Upper lobe of left lung (tissue), 6 donors: ENCODE data around the gene BLID. TPM values are rescaled to one million over a fixed set of nuclear protein-coding genes. Genes with fewer than 3 reads are reported as not detected.

Experiments used
- ATAC-seq, 2 donors: fragments of 200-7000 bp; cut with Tn5 transposase; one replicate each; pipeline ENCODE4 v1.9.1; 2022; ENCODE audit warnings: mild to moderate bottlenecking in 2 of 2, moderate library complexity in 2 of 2; ENCODE audit not compliant: low FRiP score in 2 of 2
- DNase-seq, 2 donors: peaks; one replicate each; pipeline ENCODE4 v3.0.0-alpha.2; 2019 to 2020
- H3K27ac ChIP-seq, 4 donors: fragments of 200-600 bp; sonication (generic); one replicate each; pipeline ENCODE4 v1.5.1; 2016 to 2019
- H3K27me3 ChIP-seq, 4 donors: fragments of 200-600 bp; sonication (generic); one replicate each; pipeline ENCODE4 v1.5.1; 2017 to 2019
- H3K36me3 ChIP-seq, 4 donors: fragments of 200-600 bp; sonication (generic); one replicate each; pipeline ENCODE4 v1.5.1; 2016 to 2019
- H3K4me1 ChIP-seq, 4 donors: fragments of 200-600 bp; sonication (generic); one replicate each; pipeline ENCODE4 v1.5.1; 2018 to 2019
- H3K4me3 ChIP-seq, 4 donors: fragments of 200-600 bp; sonication (generic); one replicate each; pipeline ENCODE4 v1.5.1; 2017 to 2019; ENCODE audit warnings: mild to moderate bottlenecking in 2 of 4, moderate library complexity in 1 of 4
- H3K9me3 ChIP-seq, 4 donors: fragments of 200-600 bp; sonication (generic); one replicate each; pipeline ENCODE4 v1.5.1; 2018 to 2019
- EP300 ChIP-seq, 4 donors: sonication (generic); formaldehyde crosslinking; IDR thresholded peaks; one replicate each; pipeline ENCODE4 v1.5.1; 2017; ENCODE audit warnings: antibody characterized with exemption in 4 of 4, control low read depth in 2 of 4
- POLR2A ChIP-seq, 4 donors: fragments of 450-650 bp; IDR thresholded peaks; one replicate each; pipeline ENCODE4 v1.5.1; 2016 to 2017; ENCODE audit warnings: antibody characterized with exemption in 4 of 4, mild to moderate bottlenecking in 2 of 4
- POLR2AphosphoS5 ChIP-seq, 2 donors: sonication (generic); formaldehyde crosslinking; IDR thresholded peaks; one replicate each; pipeline ENCODE4 v1.5.1; 2017; ENCODE audit warnings: antibody characterized with exemption in 2 of 2
- WGBS, 2 donors: methylation state at CpG; one replicate each; pipeline ENCODE4 v1.1.5; 2017 to 2018; 5-methylcytosine and 5-hydroxymethylcytosine counted together
- total RNA-seq, 6 donors: library from RNA; depleted of rRNA in 4 of 6; stranded (reverse); fragments of >200 nt in 4 of 6; gene quantifications; one replicate each; pipeline versions ENCODE4 v1.1.0 to v1.2.1, GENCODE V29; 2016 to 2021
- TF ChIP-seq, protein P1 (sequence below), 6 experiments: fragments of 450-650 bp in 4 of 6; fragments of 200-600 bp in 2 of 6; sonication (generic) in 2 of 6; IDR thresholded peaks; one replicate each; pipeline ENCODE4 v1.5.1; 2016 to 2019; ENCODE audit warnings: antibody characterized with exemption in 6 of 6
- donor health status: DM: no; HTN: no; CAD: no; lungs with moderate emphysema.
- donor health status: DM: no; HTN: yes; CAD: no; lungs with severe emphysema.

Gene BLID
- total RNA-seq, 6 donors from 2014 or later, result 0.30 to 6.3 TPM; not detected in 4

DNA sequence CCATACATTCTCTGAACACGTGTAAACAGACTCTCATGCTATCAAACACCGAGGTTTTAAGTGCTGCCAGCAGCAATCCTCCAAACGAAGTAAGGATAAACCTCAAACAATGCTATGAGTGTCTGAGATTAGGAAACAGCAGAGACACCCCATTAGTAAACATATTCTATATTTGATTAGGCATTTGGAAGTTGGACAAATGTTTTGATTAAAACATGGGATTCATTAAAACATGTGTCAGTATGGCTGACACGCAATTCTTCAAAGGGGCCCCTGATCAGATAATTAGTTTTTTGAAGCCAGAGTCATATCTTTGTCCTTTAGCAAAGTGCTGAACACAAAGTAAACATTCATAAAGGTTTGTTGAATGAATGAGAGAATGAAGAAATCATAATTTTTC is 33.2 kb upstream of the BLID start:
- DNase-seq, result no peak
- WGBS, 2 donors, result 30 to 37% methylated on average over 4 of the region's 4 CpGs
- TF ChIP-seq POLR2AphosphoS5 (IDR thresholded peaks at IDR 0.05) (no peak), EP300 (IDR thresholded peaks at IDR 0.05) (no peak), POLR2A (IDR thresholded peaks at IDR 0.05) (no peak)
- TF ChIP-seq, protein P1, sequence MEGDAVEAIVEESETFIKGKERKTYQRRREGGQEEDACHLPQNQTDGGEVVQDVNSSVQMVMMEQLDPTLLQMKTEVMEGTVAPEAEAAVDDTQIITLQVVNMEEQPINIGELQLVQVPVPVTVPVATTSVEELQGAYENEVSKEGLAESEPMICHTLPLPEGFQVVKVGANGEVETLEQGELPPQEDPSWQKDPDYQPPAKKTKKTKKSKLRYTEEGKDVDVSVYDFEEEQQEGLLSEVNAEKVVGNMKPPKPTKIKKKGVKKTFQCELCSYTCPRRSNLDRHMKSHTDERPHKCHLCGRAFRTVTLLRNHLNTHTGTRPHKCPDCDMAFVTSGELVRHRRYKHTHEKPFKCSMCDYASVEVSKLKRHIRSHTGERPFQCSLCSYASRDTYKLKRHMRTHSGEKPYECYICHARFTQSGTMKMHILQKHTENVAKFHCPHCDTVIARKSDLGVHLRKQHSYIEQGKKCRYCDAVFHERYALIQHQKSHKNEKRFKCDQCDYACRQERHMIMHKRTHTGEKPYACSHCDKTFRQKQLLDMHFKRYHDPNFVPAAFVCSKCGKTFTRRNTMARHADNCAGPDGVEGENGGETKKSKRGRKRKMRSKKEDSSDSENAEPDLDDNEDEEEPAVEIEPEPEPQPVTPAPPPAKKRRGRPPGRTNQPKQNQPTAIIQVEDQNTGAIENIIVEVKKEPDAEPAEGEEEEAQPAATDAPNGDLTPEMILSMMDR (IDR thresholded peaks at IDR 0.05), result no peak
- H3K27me3 ChIP-seq, result no peaks in the 10 kb centered on the region
- no peak for ATAC-seq
- no peaks in the 10 kb centered on the region for H3K9me3 ChIP-seq
- H3K27ac ChIP-seq, result no peak overlapping the region
- no peaks in the 10 kb centered on the region for H3K36me3 ChIP-seq
- no peak overlapping the region for H3K4me3 ChIP-seq
- peaks cover 0 to 6% (median 0%) of the 10 kb centered on the region in 4 donors for H3K4me1 ChIP-seq

DNA sequence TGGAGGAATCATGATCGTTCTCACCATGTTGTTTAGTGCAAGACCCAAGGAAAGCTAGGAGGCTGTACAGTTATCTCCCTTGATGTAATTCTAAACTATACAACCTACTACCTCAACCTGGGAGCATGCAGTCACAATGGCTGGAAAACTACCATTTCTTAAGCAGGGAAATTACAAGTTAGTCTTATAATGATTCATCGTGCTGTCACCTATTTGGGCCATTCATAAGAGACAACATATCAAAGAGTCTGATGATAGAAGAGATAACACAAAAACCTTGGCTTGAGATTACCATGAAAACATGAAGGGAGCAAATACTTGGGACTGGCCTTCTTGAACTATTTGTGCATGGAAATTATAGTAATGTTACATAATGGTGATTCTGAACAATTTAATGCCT is 30.5 kb upstream of the BLID start:
- H3K27me3 ChIP-seq, result no peaks in the 10 kb centered on the region
- H3K9me3 ChIP-seq, result no peaks in the 10 kb centered on the region
- DNase-seq, result no peak
- no peak overlapping the region for H3K27ac ChIP-seq
- WGBS, 2 donors, result 88 to 95% methylated on average over 2 of the region's 2 CpGs
- no peak overlapping the region for H3K4me3 ChIP-seq
- H3K4me1 ChIP-seq, result peaks cover 0 to 4% (median 0%) of the 10 kb centered on the region in 4 donors
- H3K36me3 ChIP-seq, result no peaks in the 10 kb centered on the region
- TF ChIP-seq EP300 (IDR thresholded peaks at IDR 0.05) (no peak), POLR2A (IDR thresholded peaks at IDR 0.05) (no peak), POLR2AphosphoS5 (IDR thresholded peaks at IDR 0.05) (no peak)
- TF ChIP-seq, protein P1 (IDR thresholded peaks at IDR 0.05), result no peak
- ATAC-seq, result no peak

DNA sequence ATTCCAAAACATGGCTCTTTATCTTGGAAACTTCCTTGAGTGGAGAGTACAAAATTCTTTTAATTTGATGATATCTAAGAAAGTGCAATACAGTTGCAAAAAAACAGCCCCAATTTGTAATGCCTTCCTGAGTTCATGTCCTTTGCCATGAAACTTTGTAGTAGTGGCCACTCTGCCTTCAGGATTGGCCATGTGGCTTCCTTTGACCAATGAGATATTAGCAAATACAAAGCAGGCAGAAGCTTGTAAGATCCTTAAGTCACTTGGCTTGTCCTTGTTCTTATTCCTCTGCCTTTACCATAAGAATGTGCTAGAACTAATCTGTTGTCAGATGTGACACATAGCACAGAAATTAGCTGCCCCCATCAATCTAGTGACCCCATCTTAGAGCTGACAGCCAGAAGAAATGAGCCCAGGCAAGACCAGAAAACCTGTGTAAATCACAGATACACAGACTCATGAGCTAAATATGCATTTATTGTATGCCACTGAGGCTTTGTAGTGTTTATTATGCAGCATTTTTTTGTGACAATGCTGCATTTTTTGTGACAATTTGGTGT is 29.8 kb upstream of the BLID start:
- ATAC-seq (no peak), DNase-seq (no peak)
- TF ChIP-seq EP300 (IDR thresholded peaks at IDR 0.05), result no peak
- TF ChIP-seq, protein P1 (IDR thresholded peaks at IDR 0.05), result no peak
- TF ChIP-seq POLR2AphosphoS5 (IDR thresholded peaks at IDR 0.05), result no peak
- TF ChIP-seq POLR2A (IDR thresholded peaks at IDR 0.05), result no peak
- Histone ChIP-seq H3K27me3 (no peaks in the 10 kb centered on the region), H3K4me1 (no peaks in the 10 kb centered on the region), H3K9me3 (no peaks in the 10 kb centered on the region), H3K36me3 (no peaks in the 10 kb centered on the region), H3K4me3 (no peak overlapping the region), H3K27ac (no peak overlapping the region)

DNA sequence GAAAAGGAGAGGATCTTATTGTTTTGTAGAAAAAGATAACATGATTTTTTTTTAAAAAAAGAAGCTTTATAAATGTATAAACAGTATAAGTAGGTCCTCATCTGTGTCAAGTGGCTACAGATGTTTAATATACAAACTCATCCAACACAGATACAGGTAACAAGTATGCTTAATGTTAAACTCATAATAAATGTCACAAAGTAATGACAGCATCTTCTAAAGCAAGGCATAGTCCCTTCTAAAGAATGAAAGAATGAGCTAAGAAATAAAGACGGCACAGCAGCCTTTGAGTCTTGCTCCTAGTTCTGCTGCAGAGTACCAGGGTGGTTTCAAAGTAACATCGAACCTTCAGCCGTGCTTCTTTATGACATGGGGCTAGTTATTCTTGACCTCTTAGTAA is 28.7 kb upstream of the BLID start:
- Histone ChIP-seq H3K9me3 (no peaks in the 10 kb centered on the region), H3K36me3 (no peaks in the 10 kb centered on the region), H3K27ac (no peak overlapping the region), H3K4me3 (no peak overlapping the region), H3K27me3 (no peaks in the 10 kb centered on the region), H3K4me1 (no peaks in the 10 kb centered on the region)
- WGBS, 2 donors, result 92 to 95% methylated on average over 3 of the region's 3 CpGs
- TF ChIP-seq POLR2AphosphoS5 (IDR thresholded peaks at IDR 0.05) (no peak), POLR2A (IDR thresholded peaks at IDR 0.05) (no peak), EP300 (IDR thresholded peaks at IDR 0.05) (no peak)
- TF ChIP-seq, protein P1 (IDR thresholded peaks at IDR 0.05), result no peak
- ATAC-seq (no peak), DNase-seq (no peak)

DNA sequence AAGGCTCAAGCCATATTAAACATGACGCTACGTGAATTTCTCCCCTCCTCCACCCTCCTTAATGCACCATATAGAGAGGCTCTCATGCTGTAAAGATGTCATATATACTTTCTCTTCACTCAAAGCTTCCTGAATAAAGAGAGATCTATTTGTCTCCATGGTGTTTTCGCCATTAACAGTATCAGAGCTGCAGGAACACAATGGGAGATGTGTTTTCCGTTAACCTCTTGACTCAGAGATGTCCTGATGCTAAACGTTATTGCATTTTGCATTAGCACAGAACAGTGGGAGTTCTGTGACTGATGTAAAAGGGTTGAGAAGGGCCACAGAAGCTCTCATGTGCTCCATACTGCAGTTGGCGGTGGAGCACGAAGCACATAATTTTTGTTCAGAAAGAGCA is 25.7 kb upstream of the BLID start:
- 84 to 87% methylated on average over 7 of the region's 7 CpGs for WGBS, 2 donors
- no peak for ATAC-seq

More for the DNA sequence above, 25.7 kb upstream of the BLID start:
- no peaks in the 10 kb centered on the region for H3K9me3 ChIP-seq
- H3K36me3 ChIP-seq, result no peaks in the 10 kb centered on the region
- no peak overlapping the region for H3K4me3 ChIP-seq
- H3K27ac ChIP-seq, result no peak overlapping the region
- TF ChIP-seq, protein P1 (IDR thresholded peaks at IDR 0.05), result no peak
- TF ChIP-seq POLR2A (IDR thresholded peaks at IDR 0.05) (no peak), EP300 (IDR thresholded peaks at IDR 0.05) (no peak), POLR2AphosphoS5 (IDR thresholded peaks at IDR 0.05) (no peak)
- H3K27me3 ChIP-seq, result no peaks in the 10 kb centered on the region
- peaks cover 0 to 1% (median 0%) of the 10 kb centered on the region in 4 donors for H3K4me1 ChIP-seq
- no peak for DNase-seq
